Measurements from ENCODE around the gene LIME1. TPM values are rescaled to one million over a fixed set of nuclear protein-coding genes. Genes with fewer than 3 reads are reported as not detected.

Gene LIME1
- total and polyA plus RNA-seq, 2 experiments from 2014 or later: 17.4 to 19.2 TPM

DNA sequence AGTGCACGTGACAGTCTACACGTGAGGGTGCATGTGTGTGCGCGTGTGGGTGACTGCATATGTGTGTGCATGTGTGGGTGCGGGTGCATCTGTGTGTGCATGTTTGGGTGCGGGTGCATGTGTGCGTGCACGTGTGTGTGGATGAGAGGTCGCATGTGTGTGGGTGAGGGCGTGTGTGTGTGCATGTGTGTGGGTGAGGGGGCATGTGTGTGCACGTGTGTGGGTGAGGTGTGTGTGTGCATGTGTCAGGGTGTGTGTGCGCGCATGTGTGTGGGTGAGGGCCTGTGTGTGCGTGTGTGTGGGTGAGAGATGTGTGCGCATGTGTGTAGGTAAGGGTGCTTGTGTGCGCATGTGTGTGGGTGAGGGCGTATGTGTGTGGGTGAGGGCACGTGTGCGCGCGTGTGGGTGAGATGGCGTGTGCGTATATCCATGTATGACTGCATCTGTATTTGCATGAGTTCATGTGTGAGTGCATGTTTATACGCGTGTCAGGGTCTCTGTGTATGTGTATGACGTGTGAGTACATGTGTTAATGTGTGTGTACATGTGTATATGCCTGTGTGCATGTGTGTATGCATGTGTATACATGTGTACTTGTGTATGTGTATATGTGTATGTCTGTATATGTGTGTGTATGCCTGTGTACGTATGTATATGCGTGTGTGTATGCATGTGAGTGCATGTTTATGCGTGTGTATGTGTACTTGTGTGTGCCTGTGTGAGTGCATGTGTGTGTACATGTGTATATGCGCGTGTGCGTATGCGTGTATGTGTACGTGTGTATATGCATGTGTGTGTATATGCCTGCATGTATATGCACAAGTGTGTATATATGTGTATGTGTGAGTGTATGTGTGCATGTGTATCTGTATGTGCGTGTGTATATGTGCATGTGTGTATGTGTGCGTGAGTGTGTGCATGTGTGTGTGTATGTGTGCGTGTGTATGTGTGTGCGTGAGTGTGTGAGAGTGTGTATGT lies 4.1 kb upstream of the LIME1 start:
- peaks cover 8% of the 10 kb centered on the region for H3K36me3 ChIP-seq
- no peak for DNase-seq (ENCODE audit: low read depth in 1 of 2, low spot score in 1 of 2)
- no peak overlapping the region for H3K27ac ChIP-seq
- TF ChIP-seq, protein P1, sequence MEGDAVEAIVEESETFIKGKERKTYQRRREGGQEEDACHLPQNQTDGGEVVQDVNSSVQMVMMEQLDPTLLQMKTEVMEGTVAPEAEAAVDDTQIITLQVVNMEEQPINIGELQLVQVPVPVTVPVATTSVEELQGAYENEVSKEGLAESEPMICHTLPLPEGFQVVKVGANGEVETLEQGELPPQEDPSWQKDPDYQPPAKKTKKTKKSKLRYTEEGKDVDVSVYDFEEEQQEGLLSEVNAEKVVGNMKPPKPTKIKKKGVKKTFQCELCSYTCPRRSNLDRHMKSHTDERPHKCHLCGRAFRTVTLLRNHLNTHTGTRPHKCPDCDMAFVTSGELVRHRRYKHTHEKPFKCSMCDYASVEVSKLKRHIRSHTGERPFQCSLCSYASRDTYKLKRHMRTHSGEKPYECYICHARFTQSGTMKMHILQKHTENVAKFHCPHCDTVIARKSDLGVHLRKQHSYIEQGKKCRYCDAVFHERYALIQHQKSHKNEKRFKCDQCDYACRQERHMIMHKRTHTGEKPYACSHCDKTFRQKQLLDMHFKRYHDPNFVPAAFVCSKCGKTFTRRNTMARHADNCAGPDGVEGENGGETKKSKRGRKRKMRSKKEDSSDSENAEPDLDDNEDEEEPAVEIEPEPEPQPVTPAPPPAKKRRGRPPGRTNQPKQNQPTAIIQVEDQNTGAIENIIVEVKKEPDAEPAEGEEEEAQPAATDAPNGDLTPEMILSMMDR (IDR thresholded peaks at IDR 0.05; ENCODE audit: low read depth, low read length): no peak
- H3K4me1 ChIP-seq (ENCODE audit: low read depth): no peaks in the 10 kb centered on the region
- no peak overlapping the region for H3K4me3 ChIP-seq
- H3K9me3 ChIP-seq (ENCODE audit: low read depth): no peaks in the 10 kb centered on the region
- H3K27me3 ChIP-seq: no peaks in the 10 kb centered on the region

DNA sequence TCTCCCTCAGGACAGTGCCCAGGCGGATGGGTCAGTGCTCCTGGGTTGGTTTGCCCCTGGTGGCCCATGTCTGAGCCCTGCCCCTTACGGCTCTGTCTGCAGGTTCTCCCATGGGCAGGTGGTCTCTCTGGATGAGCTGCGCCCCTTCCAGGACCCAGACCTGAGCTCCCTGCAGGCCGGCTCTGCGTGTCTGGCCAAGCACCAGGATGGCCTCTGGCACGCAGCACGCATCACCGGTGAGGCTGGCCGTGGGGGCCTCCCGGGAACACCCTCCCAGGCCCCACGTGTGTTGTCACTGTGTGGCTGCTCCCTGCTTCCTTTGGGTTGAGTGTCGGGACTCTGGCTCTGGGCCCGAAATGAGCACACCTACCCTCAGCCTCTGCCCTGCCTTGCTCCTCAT lies 3.3 kb upstream of the LIME1 start:
- Histone ChIP-seq H3K36me3 (peaks cover 8% of the 10 kb centered on the region), H3K27me3 (no peaks in the 10 kb centered on the region), H3K4me3 (no peak overlapping the region), H3K4me1 (ENCODE audit: low read depth) (peaks cover 5% of the 10 kb centered on the region), H3K9me3 (ENCODE audit: low read depth) (no peaks in the 10 kb centered on the region), H3K27ac (no peak overlapping the region)
- TF ChIP-seq, protein P1 (IDR thresholded peaks at IDR 0.05; ENCODE audit: low read depth, low read length): no peak
- no peak for DNase-seq (ENCODE audit: low read depth in 1 of 2, low spot score in 1 of 2)

DNA sequence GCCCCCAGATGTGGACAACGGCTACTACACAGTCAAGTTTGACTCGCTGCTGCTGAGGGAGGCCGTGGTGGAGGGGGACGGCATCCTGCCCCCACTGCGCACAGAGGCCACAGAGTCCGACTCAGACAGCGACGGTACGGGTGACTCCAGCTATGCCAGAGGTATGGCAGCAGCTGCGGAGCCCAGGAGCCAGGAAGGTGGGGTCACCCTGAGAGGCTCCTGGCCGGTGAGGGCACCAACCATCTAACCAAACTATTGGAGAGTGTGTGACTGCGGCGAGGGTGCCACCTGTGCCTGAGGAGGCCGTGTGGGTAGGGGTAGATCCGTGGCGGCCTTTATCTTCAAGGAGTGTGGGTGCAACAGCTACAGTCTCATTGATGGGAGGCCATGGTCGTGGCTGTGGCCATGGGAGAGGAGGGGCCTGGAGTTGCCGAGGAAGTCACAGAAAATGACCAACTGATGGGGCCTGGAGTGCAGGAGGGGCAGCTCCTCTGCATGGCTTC lies 2.8 kb upstream of the LIME1 start:
- no peak for DNase-seq (ENCODE audit: low read depth in 1 of 2, low spot score in 1 of 2)

DNA sequence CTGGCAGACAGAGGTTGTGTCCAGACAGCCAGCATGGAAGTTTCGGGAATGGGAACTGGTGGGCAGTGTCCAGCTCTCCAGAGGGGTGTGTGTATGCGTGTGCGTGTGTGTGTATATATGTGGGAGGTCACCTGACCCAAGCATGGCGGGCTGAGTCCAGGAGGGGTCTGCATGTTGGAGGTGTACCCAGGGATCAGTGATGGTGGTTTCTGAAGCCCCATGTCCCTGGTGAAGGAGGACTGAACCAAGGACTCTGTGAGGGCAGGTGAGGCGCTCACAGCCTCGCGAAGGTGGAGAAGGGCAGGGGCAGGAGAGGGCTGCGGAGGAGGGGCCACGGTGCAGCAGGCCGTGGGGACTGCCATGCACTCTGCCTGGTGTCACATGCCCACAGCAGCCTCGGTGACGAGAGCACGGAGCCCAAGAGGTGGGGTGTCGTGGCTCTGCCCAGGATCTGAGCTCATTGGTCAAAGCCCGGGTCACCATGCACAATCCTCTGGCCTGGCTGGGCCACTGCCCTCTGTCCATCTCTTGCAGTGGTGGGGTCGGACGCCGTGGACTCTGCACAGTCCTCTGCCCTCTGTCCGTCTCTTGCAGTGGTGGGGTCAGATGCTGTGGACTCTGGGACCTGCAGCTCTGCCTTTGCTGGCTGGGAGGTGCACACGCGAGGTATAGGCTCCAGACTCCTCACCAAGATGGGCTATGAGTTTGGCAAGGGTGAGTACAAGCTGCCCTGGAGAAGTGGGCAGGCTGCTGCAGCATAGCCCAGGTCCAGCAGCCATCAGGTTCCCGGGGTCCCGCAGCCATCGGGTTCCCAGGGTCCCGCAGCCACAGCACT lies 2.1 kb upstream of the LIME1 start:
- Histone ChIP-seq H3K4me3 (no peak overlapping the region), H3K4me1 (ENCODE audit: low read depth) (peaks cover 12% of the 10 kb centered on the region), H3K27ac (no peak overlapping the region), H3K36me3 (peaks cover 8% of the 10 kb centered on the region), H3K27me3 (no peaks in the 10 kb centered on the region), H3K9me3 (ENCODE audit: low read depth) (no peaks in the 10 kb centered on the region)
- TF ChIP-seq, protein P1 (IDR thresholded peaks at IDR 0.05; ENCODE audit: low read depth, low read length): no peak
- DNase-seq (ENCODE audit: low read depth in 1 of 2, low spot score in 1 of 2): no peak

More for the DNA sequence above, 2.8 kb upstream of the LIME1 start:
- Histone ChIP-seq H3K27me3 (no peaks in the 10 kb centered on the region), H3K4me3 (no peak overlapping the region), H3K27ac (no peak overlapping the region), H3K4me1 (ENCODE audit: low read depth) (peaks cover 10% of the 10 kb centered on the region), H3K9me3 (ENCODE audit: low read depth) (no peaks in the 10 kb centered on the region), H3K36me3 (peaks cover 8% of the 10 kb centered on the region)
- TF ChIP-seq, protein P1 (IDR thresholded peaks at IDR 0.05; ENCODE audit: low read depth, low read length): no peak
